Fibroblast of mammary gland (primary cell): ENCODE data around the gene ADGRD2.

Experiments used
- DNase-seq: peaks from one replicate; pipeline ENCODE4 v3.0.0-alpha.2; 2010; ENCODE audit warnings: low read depth
- H3K4me3 ChIP-seq: 2 replicates; pipeline ENCODE4 v1.5.1; 2011; ENCODE audit warnings: low read depth, mild to moderate bottlenecking, low read length, moderate library complexity; ENCODE audit not compliant: control insufficient read depth
- TF ChIP-seq, protein P1 (sequence below): conservative IDR thresholded peaks from 2 replicates; pipeline ENCODE4 v1.5.1; 2011; ENCODE audit warnings: low read depth, low read length, inconsistent platforms; ENCODE audit not compliant: control insufficient read depth, insufficient read depth

The ADGRD2 gene

DNA sequence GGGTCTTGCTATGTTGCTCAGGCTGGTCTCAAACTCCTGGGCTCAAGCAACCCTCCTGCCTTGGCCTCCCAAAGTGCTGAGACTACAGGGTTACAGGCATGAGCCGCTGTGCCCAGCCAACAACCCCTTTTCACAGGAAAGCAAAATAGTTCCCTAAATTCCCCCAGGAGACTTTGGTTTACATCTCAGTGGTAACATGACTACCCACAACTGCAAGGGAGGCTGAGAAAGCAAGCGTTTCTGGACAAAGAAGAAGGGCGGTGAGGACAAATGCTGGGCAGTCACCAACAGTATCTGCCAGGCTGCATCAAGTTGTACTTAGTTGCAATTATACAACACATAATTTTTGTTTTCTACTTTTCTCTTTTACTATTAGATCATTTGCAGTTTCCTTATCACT, 7.4 kb upstream of the ADGRD2 start:
- TF ChIP-seq, protein P1, sequence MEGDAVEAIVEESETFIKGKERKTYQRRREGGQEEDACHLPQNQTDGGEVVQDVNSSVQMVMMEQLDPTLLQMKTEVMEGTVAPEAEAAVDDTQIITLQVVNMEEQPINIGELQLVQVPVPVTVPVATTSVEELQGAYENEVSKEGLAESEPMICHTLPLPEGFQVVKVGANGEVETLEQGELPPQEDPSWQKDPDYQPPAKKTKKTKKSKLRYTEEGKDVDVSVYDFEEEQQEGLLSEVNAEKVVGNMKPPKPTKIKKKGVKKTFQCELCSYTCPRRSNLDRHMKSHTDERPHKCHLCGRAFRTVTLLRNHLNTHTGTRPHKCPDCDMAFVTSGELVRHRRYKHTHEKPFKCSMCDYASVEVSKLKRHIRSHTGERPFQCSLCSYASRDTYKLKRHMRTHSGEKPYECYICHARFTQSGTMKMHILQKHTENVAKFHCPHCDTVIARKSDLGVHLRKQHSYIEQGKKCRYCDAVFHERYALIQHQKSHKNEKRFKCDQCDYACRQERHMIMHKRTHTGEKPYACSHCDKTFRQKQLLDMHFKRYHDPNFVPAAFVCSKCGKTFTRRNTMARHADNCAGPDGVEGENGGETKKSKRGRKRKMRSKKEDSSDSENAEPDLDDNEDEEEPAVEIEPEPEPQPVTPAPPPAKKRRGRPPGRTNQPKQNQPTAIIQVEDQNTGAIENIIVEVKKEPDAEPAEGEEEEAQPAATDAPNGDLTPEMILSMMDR: no peak
- H3K4me3 ChIP-seq: no peak overlapping the region
- no peak for DNase-seq

DNA sequence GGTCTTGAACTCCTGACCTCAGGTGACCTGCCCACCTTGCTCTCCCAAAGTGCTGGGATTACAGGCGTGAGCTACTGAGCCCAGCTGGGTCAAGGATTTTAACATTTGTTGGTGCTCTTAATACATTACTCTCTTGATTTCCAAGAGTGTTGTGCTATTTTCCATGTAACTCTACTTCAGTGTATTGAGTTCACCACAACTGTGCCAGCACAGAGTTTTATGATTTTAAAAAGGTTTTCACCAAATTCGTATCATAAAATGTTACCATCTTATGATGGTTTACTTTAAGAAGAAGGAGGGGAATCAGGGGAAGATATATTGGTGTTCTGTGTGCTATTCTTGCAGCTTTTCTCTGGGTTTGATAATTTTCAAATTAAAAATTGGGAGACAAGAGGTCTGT, 6.6 kb upstream of the ADGRD2 start:
- H3K4me3 ChIP-seq: no peak overlapping the region
- DNase-seq: no peak
- TF ChIP-seq, protein P1: no peak

DNA sequence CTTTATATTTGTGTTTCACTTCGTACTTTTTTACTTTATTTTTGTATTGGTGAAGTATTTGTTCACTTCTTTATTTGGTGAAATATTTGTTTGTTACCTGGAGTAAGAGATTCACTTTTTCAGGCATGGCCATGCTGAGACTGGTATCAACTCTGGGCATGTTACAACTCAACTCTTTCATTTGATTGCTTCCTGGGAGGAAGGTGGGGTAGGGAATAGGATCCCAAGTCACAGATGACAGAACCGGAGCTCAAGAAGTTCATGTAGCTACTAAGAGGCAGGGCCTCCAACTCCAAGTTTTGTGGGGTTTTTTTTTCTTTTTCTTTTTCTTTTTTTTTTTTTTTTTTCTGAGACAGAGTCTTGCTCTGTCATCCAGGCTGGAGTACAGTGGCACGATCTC, 6.1 kb upstream of the ADGRD2 start:
- DNase-seq: no peak

DNA sequence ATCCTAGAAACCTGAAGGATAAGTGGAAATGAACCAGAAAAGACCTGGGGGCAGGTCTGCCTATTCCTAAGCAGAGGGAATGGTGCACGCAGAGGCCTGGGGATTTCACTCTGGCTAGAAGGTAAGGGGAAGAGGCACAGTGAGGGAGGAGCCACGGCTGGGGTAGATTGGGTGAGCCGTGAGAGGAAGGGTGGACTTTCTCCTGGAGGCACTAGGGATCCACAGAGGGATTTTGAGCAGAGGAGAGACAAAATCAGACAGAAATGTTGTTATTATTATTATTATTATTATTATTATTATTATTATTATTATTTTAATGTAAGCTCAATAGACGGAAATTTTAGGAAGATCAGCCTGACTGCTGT, 3.0 kb upstream of the ADGRD2 start:
- TF ChIP-seq, protein P1: no peak
- no peak for DNase-seq
- no peak overlapping the region for H3K4me3 ChIP-seq

More for the DNA sequence above, 6.1 kb upstream of the ADGRD2 start:
- H3K4me3 ChIP-seq: no peak overlapping the region
- TF ChIP-seq, protein P1: no peak

DNA sequence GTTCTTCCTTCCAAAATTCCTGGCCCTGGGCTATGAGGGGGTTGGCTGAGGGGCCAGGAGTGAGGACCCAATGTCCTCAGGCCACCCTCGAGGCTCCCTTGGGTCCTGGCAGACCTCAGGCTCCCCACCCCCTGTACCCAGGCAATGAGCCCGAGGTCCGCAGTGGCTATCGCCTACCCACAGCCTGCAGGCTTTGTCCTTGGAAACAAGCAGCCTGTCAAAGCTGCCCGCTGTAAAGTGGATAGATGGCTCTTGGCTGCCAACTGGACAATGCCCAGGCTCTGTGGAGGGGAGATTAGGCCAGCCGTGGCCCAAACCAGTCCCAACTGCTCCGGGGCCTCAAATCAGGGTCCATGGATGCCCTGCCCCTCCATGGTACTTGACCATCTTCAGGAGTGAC, 2.2 kb upstream of the ADGRD2 start:
- TF ChIP-seq, protein P1: no peak
- no peak overlapping the region for H3K4me3 ChIP-seq
- DNase-seq: no peak

DNA sequence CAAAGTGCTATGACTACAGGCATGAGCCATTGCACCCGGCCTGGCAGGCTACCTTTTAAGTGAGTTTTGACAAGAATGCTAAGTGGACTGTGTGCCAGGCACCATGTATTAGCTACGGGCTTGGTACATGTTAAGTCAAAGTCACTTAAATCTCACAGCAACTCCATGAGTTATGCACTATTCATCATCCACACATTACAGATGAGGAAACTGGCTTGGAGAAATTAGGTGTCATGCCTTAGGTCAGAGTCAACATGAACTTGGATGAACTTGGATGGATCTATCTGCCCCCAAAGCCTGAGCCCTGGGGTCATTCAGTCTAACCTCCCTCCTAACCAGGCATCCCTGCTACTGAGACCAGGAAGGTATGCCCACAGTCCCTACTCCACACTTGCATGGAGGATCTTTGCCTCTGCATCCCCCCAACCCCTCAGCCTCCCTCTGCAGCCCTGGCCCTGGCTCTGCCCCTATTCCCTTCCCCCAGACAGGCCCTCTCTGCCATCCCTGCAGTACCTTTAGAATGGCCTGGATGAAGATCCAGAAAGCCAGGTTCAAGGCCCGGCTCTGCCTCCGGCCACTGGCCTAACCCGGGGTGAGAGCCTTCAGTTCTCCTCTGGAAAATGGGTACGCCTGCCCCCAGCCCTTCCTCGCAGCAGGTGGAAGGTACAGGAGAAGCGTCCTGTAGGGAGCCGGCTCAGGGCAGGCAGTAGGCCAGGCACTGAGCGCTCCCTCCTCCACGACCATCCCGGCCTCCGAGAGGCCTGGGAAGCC, 685 bp upstream of the ADGRD2 start:
- no peak for DNase-seq
- TF ChIP-seq, protein P1: no peak
- H3K4me3 ChIP-seq: no peak overlapping the region

DNA sequence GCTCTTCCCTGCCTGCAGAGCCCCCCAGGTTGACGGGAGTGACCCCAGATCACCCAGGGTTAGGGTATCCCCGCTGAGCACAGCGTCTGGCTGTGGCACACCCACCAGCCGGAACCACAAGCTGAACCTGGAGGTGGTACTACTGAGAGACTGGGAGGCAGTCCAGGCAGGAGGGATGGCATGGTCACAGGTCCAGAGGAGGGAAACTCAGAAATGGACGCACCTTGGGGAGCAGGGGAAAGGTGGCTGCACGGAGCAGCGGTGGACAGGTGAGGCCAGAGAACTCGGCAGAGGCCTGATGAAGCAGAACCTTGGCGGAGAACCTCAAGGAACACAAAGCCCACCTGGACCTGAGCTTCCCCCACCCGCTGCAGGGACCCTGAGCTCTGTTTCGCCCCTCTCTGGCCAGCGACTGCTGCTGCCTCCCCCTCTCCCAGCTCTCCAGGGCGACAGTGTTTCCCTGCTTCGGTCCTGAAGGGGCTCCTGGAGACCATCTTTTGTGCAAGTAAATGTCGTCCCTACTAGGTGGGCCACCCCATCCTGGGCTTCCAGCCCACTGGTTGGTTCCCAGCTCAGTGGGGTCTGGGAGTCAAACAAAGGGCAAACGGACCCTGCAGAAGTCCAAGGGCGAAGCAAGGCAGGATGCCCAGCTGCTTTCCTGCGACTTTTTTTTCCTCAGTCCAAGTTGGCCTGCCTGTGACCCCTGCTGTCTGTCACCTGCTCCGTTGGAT, 845 bp downstream of the ADGRD2 start:
- DNase-seq: no peak
- no peak overlapping the region for H3K4me3 ChIP-seq
- TF ChIP-seq, protein P1: no peak
